Spleen (tissue), 11 donors: Measurements from ENCODE around the gene SPR. TPM values are rescaled to one million over a fixed set of nuclear protein-coding genes. Genes with fewer than 3 reads are reported as not detected.

ENCODE experiments used
- DNase-seq: peaks from one replicate; pipeline ENCODE4 v3.0.0-alpha.2; 2020
- H3K27ac ChIP-seq, 8 donors: fragments of 200-600 bp; sonication (generic) in 7 of 8; 1 replicate in 4 of 8; 2 replicates in 4 of 8; pipeline versions ENCODE4 v1.5.0 to v1.8.0; 2016 to 2021; ENCODE audit warnings: inconsistent platforms in 4 of 8, mild to moderate bottlenecking in 4 of 8, moderate library complexity in 1 of 8
- H3K27me3 ChIP-seq, 7 donors: fragments of 200-600 bp; sonication (generic) in 6 of 7; replicated peaks in 1 of 7; 1 replicate in 4 of 7; 2 replicates in 3 of 7; pipeline versions ENCODE4 v1.5.0 to v1.8.0; 2016 to 2021; ENCODE audit warnings: inconsistent platforms in 3 of 7, mild to moderate bottlenecking in 1 of 7
- H3K36me3 ChIP-seq, 6 donors: fragments of 200-600 bp; sonication (generic) in 5 of 6; 1 replicate in 4 of 6; 2 replicates in 2 of 6; pipeline versions ENCODE4 v1.5.0 to v1.8.0; 2016 to 2021; ENCODE audit warnings: inconsistent platforms in 2 of 6
- H3K4me1 ChIP-seq, 6 donors: fragments of 200-600 bp; sonication (generic) in 5 of 6; 1 replicate in 3 of 6; 2 replicates in 3 of 6; pipeline versions ENCODE4 v1.5.0 to v1.8.0; 2016 to 2021; ENCODE audit warnings: inconsistent platforms in 3 of 6
- H3K4me3 ChIP-seq, 8 donors: fragments of 200-600 bp; sonication (generic) in 7 of 8; 1 replicate in 4 of 8; 2 replicates in 4 of 8; pipeline versions ENCODE4 v1.5.0 to v1.8.0; 2016 to 2021; ENCODE audit warnings: inconsistent platforms in 4 of 8, mild to moderate bottlenecking in 4 of 8, moderate library complexity in 2 of 8
- H3K9me3 ChIP-seq, 8 donors: fragments of 200-600 bp; sonication (generic) in 7 of 8; 1 replicate in 4 of 8; 2 replicates in 4 of 8; pipeline versions ENCODE4 v1.5.0 to v1.8.0; 2016 to 2021; ENCODE audit warnings: inconsistent platforms in 4 of 8
- POLR2A ChIP-seq, 3 donors: fragments of 450-650 bp; IDR thresholded peaks; one replicate each; pipeline ENCODE4 v1.5.1; 2017; ENCODE audit warnings: antibody characterized with exemption in 3 of 3, mild to moderate bottlenecking in 1 of 3
- POLR2AphosphoS5 ChIP-seq, 3 donors: sonication (generic); formaldehyde crosslinking; IDR thresholded peaks; one replicate each; pipeline ENCODE4 v1.5.1; 2017; ENCODE audit warnings: antibody characterized with exemption in 3 of 3
- WGBS, 5 donors: extraction: QIAGEN DNeasy Blood & Tissue Kit in 3 of 5; methylation state at CpG; one replicate each; pipeline versions ENCODE4 v1.1.5 to v1.1.7; 2013 to 2018; 5-methylcytosine and 5-hydroxymethylcytosine counted together
- intact Hi-C: fragments of 100-400 bp; cut with DNase I; formaldehyde crosslinking; loops from one replicate; pipeline ENCODE4 v1.15.0; 2023; ENCODE audit warnings: low total_unique reads
- polyA plus RNA-seq, 3 donors: library from polyadenylated mRNA; stranded (reverse); fragments of 200-250 nt; gene quantifications; one replicate each; pipeline ENCODE4 v1.2.1, GENCODE V29; 2013
- total RNA-seq, 7 donors: library from RNA; depleted of rRNA in 3 of 7; stranded (reverse); fragments of >200 nt in 3 of 7; fragmentation: NEBNext Ultra II Directional in 4 of 7; extraction: Animal tissue kit (Norgen Biotek cat#: 25700) in 4 of 7; gene quantifications; one replicate each; pipeline versions ENCODE4 v1.1.0 to v1.2.1, GENCODE V29; 2016 to 2021
- TF ChIP-seq, protein P1 (sequence below), 11 experiments: fragments of 200-600 bp in 7 of 11; fragments of 450-650 bp in 4 of 11; sonication (generic) in 4 of 11; IDR thresholded peaks in 8 of 11; conservative IDR thresholded peaks in 3 of 11; 1 replicate in 7 of 11; 2 replicates in 4 of 11; pipeline versions ENCODE4 v1.4.0 to v1.8.0; 2016 to 2021; ENCODE audit warnings: antibody characterized with exemption in 11 of 11, inconsistent platforms in 4 of 11, mild to moderate bottlenecking in 1 of 11
- donor health status: healthy with polysubstance abuse.
- donor health status: DM: no; HTN: no; CAD: no; lungs with moderate emphysema.
- donor health status: DM: no; HTN: no; CAD: no.
- donor health status: Bipolar disorder and iron deficiency.
- donor health status: healthy.
- donor health status: DM: no; HTN: no; CAD: no.
- donor health status: DM: yes; HTN: yes; CAD: no.

The SPR gene
- total and polyA plus RNA-seq, 10 donors = 3.9 to 22.6 (median 9.8) TPM

DNA sequence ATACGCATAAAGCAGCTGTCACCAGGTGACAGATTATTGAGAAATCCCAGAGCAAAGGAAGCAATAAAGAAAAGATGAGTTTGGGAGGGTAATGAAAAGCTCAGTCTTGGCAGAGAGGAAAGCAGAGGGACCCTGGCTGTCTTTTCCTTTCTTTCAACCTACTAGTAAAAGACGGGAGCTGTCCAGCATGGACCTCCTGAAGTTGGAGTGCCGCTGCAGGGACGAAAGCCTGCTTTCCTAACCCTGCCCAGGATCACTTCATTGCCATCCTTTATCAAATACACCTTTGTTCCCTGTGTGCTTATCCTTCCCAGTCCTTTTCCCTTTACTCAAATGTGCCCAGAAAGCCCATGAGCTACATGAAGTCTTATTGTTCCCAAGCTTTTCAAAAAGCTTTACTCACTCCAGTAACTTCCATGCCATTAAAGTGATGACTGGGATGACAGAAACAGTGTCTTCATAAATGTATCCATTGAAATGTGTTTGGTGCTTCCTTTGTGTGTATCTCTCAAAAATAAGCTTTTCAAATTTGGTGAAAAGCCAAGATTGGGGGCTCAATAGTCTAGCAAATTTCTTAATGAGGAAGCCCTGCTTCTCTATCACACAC lies 3.7 kb upstream of the SPR start:
- intact Hi-C loops = no loop called here
- TF ChIP-seq POLR2A (IDR thresholded peaks at IDR 0.05) (no peak), POLR2AphosphoS5 (IDR thresholded peaks at IDR 0.05) (no peak)
- TF ChIP-seq, protein P1, sequence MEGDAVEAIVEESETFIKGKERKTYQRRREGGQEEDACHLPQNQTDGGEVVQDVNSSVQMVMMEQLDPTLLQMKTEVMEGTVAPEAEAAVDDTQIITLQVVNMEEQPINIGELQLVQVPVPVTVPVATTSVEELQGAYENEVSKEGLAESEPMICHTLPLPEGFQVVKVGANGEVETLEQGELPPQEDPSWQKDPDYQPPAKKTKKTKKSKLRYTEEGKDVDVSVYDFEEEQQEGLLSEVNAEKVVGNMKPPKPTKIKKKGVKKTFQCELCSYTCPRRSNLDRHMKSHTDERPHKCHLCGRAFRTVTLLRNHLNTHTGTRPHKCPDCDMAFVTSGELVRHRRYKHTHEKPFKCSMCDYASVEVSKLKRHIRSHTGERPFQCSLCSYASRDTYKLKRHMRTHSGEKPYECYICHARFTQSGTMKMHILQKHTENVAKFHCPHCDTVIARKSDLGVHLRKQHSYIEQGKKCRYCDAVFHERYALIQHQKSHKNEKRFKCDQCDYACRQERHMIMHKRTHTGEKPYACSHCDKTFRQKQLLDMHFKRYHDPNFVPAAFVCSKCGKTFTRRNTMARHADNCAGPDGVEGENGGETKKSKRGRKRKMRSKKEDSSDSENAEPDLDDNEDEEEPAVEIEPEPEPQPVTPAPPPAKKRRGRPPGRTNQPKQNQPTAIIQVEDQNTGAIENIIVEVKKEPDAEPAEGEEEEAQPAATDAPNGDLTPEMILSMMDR (IDR thresholded peaks at IDR 0.05 in 8 of 11, conservative IDR thresholded peaks at IDR 0.05 in 3 of 11) = no peak
- no peaks in the 10 kb centered on the region for H3K36me3 ChIP-seq
- no peak overlapping the region for H3K4me3 ChIP-seq
- WGBS, 5 donors = 7 to 15% (median 12%) methylated on average over 4 of the region's 4 CpGs
- no peak overlapping the region for H3K27ac ChIP-seq
- H3K9me3 ChIP-seq = no peaks in the 10 kb centered on the region
- H3K27me3 ChIP-seq = peaks cover 0 to 87% (median 12%) of the 10 kb centered on the region in 7 donors
- DNase-seq = no peak
- H3K4me1 ChIP-seq = peaks cover 5 to 24% (median 17%) of the 10 kb centered on the region in 6 donors

DNA sequence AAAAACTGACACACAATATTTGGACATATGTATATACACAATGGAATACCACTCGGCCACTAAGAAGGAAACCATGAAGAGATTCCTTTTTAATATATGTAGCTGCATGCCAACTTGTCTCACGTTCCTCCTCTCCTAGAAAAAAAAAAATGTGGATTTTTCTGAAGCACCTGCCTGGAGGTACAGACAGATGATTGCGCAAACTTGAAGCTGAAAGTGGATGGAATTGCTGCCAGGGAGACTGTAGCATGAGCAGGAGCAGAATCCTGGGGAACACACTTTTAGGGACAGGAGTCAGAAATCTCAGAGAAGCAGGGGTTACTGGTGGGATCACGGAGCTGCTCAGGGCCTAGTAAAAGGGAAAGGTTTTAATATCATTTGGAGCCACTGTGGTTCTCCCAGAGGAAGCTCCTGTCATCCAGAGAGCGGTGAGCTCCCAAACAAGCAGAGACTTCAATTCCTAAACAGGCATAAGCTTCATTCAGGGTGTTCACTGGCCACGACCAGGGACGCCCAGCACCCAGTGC lies 640 bp upstream of the SPR start:
- H3K9me3 ChIP-seq = no peaks in the 10 kb centered on the region
- H3K4me3 ChIP-seq = peak overlapping the region; percentile 49 to 91 (median 68)
- no peak for TF ChIP-seq POLR2A (IDR thresholded peaks at IDR 0.05)
- TF ChIP-seq, protein P1 (IDR thresholded peaks at IDR 0.05 in 8 of 11, conservative IDR thresholded peaks at IDR 0.05 in 3 of 11) = no peak
- WGBS, 5 donors = 50 to 59% (median 55%) methylated on average over 7 of the region's 7 CpGs
- H3K27me3 ChIP-seq = peaks cover 0 to 81% (median 17%) of the 10 kb centered on the region in 7 donors
- peak overlapping the region in 7 of 8 donors; percentile 65 to 85 (median 80) for H3K27ac ChIP-seq
- peaks cover 0 to 5% (median 0%) of the 10 kb centered on the region in 6 donors for H3K36me3 ChIP-seq
- no peak for DNase-seq
- H3K4me1 ChIP-seq = peaks cover 5 to 36% (median 24%) of the 10 kb centered on the region in 6 donors
- intact Hi-C loops = no loop called here

DNA sequence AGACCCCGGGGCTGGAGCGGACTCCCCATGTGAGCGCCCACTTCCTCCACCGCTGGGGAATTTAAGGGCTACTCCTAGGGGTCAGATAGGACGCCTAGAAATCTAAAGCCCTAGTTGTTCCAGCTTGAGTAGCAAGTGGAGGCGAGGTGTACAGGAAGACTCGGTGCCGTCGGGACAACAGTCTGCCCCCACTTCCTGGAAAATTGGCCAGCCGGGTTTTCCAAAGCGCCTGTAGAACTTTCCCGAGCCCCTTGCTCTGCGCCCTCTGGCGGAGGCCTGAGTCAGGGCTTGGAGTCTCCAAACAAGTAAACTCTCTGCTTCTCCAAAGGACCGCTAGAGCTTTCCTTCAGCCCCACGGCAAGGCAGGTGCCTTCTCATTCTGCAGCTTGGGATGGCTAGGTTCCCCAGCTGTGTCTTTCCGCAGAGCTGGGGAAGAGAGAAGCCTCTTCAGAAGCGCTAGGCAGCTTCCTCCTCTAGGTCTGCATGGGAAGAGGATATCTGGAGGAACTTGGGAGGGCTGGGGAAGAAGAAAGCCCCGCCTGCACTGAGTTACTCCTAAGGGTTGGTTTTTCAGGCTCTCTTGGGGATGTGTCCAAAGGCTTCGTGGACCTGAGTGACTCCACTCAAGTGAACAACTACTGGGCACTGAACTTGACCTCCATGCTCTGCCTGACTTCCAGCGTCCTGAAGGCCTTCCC lies 681 bp downstream of the SPR start:
- Histone ChIP-seq H3K27me3 (peaks cover 0 to 84% (median 17%) of the 10 kb centered on the region in 7 donors), H3K27ac (peak overlapping the region in 7 of 8 donors; percentile 65 to 85 (median 80)), H3K4me3 (peak overlapping the region; percentile 49 to 91 (median 68)), H3K4me1 (peaks cover 5 to 44% (median 24%) of the 10 kb centered on the region in 6 donors), H3K9me3 (no peaks in the 10 kb centered on the region), H3K36me3 (peaks cover 0 to 12% (median 0%) of the 10 kb centered on the region in 6 donors)
- 7 to 17% (median 10%) methylated on average over 11 to 21 of the region's 21 CpGs for WGBS, 5 donors
- TF ChIP-seq, protein P1 (IDR thresholded peaks at IDR 0.05 in 8 of 11, conservative IDR thresholded peaks at IDR 0.05 in 3 of 11) = peak in 10 of 11 experiments; percentile 22 to 87 (median 79)
- TF ChIP-seq POLR2AphosphoS5 (IDR thresholded peaks at IDR 0.05) (no peak), POLR2A (IDR thresholded peaks at IDR 0.05) (no peak)
- DNase-seq = peak; percentile 86
- intact Hi-C loops = no loop called here
